ENCODE measurements around the gene CCDC12.

Gene CCDC12

DNA sequence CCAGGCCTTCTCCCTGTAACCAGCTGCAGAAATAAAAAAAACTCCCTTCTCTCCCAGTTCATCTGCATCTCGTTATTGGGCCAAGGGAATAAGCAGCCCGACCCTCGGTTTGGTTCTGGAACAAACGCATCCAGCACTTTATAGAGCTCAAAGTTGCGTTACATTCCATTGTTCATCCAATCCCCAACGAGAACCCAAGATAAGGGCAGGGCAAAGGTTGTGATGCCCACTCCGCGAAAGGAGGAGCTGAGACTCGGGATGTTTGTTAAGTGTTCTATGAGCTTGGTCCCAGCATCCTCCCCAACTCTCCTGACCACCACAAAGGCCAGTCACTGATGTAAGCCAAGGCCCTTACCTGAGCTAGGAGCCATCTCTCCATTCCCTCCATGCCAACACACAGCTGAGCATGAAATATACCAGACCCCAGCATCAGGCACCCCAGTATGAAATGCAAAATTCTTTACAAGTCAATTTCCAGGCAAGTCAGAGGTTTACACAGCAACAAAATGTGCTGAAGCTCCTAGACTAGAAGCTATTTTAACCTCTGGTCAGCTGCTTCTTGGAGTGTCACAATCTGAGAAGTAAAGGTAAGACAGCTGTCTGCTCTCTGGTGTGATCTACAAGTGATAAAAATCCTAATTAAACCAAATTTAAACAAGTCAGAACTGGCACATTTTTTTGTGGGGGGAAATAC, 17.9 kb downstream of the CCDC12 start:
- Histone ChIP-seq H3K4me1 (ENCODE audit: control insufficient read depth, insufficient read depth, low read length, poor library complexity, severe bottlenecking) (peaks cover 57% of the 10 kb centered on the region), H3K27ac (ENCODE audit: insufficient read depth, low read length, poor library complexity, severe bottlenecking) (peak overlapping the region; percentile 5), H3K4me3 (ENCODE audit: insufficient read depth, low read depth, low read length, poor library complexity, severe bottlenecking) (no peak overlapping the region), H3K9me3 (ENCODE audit: control insufficient read depth, low read length) (no peaks in the 10 kb centered on the region), H3K36me3 (ENCODE audit: control insufficient read depth, insufficient read depth, low read length) (no peaks in the 10 kb centered on the region), H3K27me3 (replicated peaks; ENCODE audit: control insufficient read depth, insufficient read depth, low read length, poor library complexity, severe bottlenecking) (no peaks in the 10 kb centered on the region)
- no peak for DNase-seq

DNA sequence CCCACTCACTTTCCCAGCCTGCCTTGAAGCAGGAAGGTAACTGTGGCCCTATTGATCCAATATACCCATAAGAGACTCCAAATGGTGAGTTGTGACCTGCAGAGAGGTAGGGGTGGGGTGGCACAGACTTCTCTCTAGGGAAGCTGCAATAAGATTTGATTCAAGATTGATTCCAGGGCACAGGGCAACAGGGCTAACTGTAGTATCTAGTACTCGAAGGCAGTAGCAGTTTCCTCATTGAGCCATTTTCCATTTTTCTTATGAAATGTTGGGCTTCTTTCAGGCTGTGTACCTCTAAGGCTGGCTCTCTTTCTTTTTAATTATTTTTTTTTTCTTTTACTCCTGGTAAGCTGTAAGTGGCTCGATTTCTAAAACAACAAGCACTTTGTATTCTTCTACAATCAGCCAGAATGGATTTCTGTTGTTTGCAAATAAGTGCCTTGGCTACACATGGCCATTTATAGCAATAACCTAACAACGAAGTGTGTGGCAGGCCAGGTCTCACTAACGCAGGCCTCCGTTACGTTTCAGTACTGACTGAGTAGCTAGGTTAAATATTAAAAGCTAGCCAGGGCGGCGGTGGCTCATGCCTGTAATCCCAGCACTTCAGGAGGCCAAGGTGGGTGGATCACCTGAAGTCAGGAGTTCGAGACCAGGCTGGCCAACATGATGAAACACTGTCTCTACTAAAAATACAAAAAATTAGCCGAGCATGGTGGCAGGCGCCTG, 19.3 kb downstream of the CCDC12 start:
- H3K4me1 ChIP-seq (ENCODE audit: control insufficient read depth, insufficient read depth, low read length, poor library complexity, severe bottlenecking) = peaks cover 71% of the 10 kb centered on the region
- no peak overlapping the region for H3K27ac ChIP-seq (ENCODE audit: insufficient read depth, low read length, poor library complexity, severe bottlenecking)
- no peaks in the 10 kb centered on the region for H3K36me3 ChIP-seq (ENCODE audit: control insufficient read depth, insufficient read depth, low read length)
- DNase-seq = no peak
- H3K27me3 ChIP-seq (replicated peaks; ENCODE audit: control insufficient read depth, insufficient read depth, low read length, poor library complexity, severe bottlenecking) = no peaks in the 10 kb centered on the region
- H3K9me3 ChIP-seq (ENCODE audit: control insufficient read depth, low read length) = no peaks in the 10 kb centered on the region
- H3K4me3 ChIP-seq (ENCODE audit: insufficient read depth, low read depth, low read length, poor library complexity, severe bottlenecking) = no peak overlapping the region

DNA sequence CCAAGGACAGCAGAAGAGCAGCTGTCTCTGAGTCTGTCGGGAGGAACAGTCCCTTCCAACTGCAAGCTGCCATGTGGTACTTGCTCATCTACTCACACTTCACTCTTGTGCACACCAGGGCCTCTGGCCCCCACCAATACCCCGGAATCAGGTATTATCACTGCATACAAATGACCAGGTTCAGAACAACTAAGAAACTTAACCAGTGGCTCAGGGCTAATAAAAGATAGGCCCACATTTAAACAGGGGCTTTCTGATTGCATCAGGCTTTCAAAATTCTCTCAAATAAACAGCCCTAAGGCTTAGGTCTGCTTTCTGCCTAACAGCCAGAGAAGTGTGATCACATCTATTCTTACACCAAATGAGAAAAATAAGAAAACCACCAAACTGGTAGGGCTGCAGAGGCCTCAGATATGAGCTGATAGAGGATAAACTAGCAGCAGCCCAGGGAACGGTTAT, 20.7 kb downstream of the CCDC12 start:
- DNase-seq = no peak

GRCh38 chr3:46955157-46955556, 21.4 kb downstream of the CCDC12 start:
- no peak for DNase-seq
- Histone ChIP-seq H3K27me3 (replicated peaks; ENCODE audit: control insufficient read depth, insufficient read depth, low read length, poor library complexity, severe bottlenecking) (no peaks in the 10 kb centered on the region), H3K4me1 (ENCODE audit: control insufficient read depth, insufficient read depth, low read length, poor library complexity, severe bottlenecking) (peaks cover 76% of the 10 kb centered on the region), H3K27ac (ENCODE audit: insufficient read depth, low read length, poor library complexity, severe bottlenecking) (no peak overlapping the region), H3K9me3 (ENCODE audit: control insufficient read depth, low read length) (no peaks in the 10 kb centered on the region), H3K4me3 (ENCODE audit: insufficient read depth, low read depth, low read length, poor library complexity, severe bottlenecking) (no peak overlapping the region), H3K36me3 (ENCODE audit: control insufficient read depth, insufficient read depth, low read length) (no peaks in the 10 kb centered on the region)

More for the DNA sequence above, 20.7 kb downstream of the CCDC12 start:
- no peak overlapping the region for H3K27ac ChIP-seq (ENCODE audit: insufficient read depth, low read length, poor library complexity, severe bottlenecking)
- no peaks in the 10 kb centered on the region for H3K27me3 ChIP-seq (replicated peaks; ENCODE audit: control insufficient read depth, insufficient read depth, low read length, poor library complexity, severe bottlenecking)
- H3K4me1 ChIP-seq (ENCODE audit: control insufficient read depth, insufficient read depth, low read length, poor library complexity, severe bottlenecking) = peaks cover 75% of the 10 kb centered on the region
- H3K9me3 ChIP-seq (ENCODE audit: control insufficient read depth, low read length) = no peaks in the 10 kb centered on the region
- H3K4me3 ChIP-seq (ENCODE audit: insufficient read depth, low read depth, low read length, poor library complexity, severe bottlenecking) = no peak overlapping the region
- no peaks in the 10 kb centered on the region for H3K36me3 ChIP-seq (ENCODE audit: control insufficient read depth, insufficient read depth, low read length)

- peak overlapping the region; percentile 20 for H3K4me3 ChIP-seq (ENCODE audit: insufficient read depth, low read depth, low read length, poor library complexity, severe bottlenecking)
- peaks cover 75% of the 10 kb centered on the region for H3K4me1 ChIP-seq (ENCODE audit: control insufficient read depth, insufficient read depth, low read length, poor library complexity, severe bottlenecking)
- peak overlapping the region; percentile 56 for H3K27ac ChIP-seq (ENCODE audit: insufficient read depth, low read length, poor library complexity, severe bottlenecking)
- H3K27me3 ChIP-seq (replicated peaks; ENCODE audit: control insufficient read depth, insufficient read depth, low read length, poor library complexity, severe bottlenecking) = no peaks in the 10 kb centered on the region
- DNase-seq = no peak
- no peaks in the 10 kb centered on the region for H3K9me3 ChIP-seq (ENCODE audit: control insufficient read depth, low read length)
- no peaks in the 10 kb centered on the region for H3K36me3 ChIP-seq (ENCODE audit: control insufficient read depth, insufficient read depth, low read length)
Observed at GRCh38 chr3:46954178-46954577, 22.4 kb downstream of the CCDC12 start.

DNA sequence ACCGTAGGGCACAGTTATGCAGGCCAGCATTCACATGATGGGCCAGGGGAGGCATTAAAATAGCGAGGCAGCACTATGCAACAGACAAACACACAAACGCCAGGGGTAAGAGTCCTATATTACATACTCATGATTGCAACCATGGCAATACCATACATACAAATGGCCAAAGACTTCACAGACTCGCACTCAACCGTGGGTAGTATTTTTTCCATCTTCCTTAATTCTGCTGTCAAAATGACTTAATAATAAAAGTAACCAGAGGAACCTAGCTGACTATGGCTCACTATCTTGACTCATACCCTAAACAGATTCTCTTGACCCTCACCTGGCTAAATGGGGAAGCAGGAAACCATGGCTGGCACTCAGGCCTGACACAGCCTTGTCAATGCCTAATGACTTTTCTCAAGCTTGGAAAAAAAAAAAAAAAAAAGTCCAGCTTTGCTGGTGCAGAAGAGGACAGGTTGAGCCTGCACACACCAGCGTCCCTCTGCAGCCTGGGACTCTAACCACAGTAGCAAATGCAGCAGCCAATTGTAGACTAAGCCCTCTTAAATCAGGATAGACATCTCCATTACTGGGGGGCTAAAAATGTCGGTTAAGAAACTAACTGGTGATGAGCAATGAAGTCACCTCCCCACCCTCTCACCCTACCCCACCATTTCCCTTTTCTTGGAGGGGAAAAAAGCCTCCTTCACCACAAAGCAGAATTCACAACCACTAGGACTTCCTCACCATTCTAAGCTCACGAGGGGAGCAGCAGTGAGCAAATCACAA, 23.1 kb downstream of the CCDC12 start:
- Histone ChIP-seq H3K27me3 (replicated peaks; ENCODE audit: control insufficient read depth, insufficient read depth, low read length, poor library complexity, severe bottlenecking) (no peaks in the 10 kb centered on the region), H3K27ac (ENCODE audit: insufficient read depth, low read length, poor library complexity, severe bottlenecking) (peak overlapping the region; percentile 56), H3K9me3 (ENCODE audit: control insufficient read depth, low read length) (no peaks in the 10 kb centered on the region), H3K4me1 (ENCODE audit: control insufficient read depth, insufficient read depth, low read length, poor library complexity, severe bottlenecking) (peaks cover 75% of the 10 kb centered on the region), H3K4me3 (ENCODE audit: insufficient read depth, low read depth, low read length, poor library complexity, severe bottlenecking) (peak overlapping the region; percentile 20), H3K36me3 (ENCODE audit: control insufficient read depth, insufficient read depth, low read length) (no peaks in the 10 kb centered on the region)
- peak in 1 of 3 donors; percentile 10 for DNase-seq

DNA sequence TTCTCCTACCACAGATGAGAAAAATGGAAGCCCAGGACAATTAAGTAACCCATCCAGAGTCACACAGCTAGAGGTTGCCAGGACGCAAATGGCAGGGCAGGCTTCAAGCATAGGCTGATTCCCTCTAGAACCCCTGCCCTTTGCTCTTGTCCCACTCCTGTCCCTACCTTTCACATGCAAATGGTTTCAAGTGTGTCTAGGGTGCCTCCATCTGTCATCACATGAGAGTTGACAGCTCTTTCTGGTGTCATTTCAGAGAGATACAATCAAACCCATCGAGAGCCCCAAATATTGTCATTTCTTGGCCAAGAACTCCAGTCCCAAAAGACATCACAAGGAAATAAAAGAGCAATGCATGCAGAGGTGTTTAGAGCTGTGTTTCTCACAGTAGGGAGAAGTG, 23.7 kb downstream of the CCDC12 start:
- Histone ChIP-seq H3K4me3 (ENCODE audit: insufficient read depth, low read depth, low read length, poor library complexity, severe bottlenecking) (no peak overlapping the region), H3K9me3 (ENCODE audit: control insufficient read depth, low read length) (no peaks in the 10 kb centered on the region), H3K36me3 (ENCODE audit: control insufficient read depth, insufficient read depth, low read length) (no peaks in the 10 kb centered on the region), H3K4me1 (ENCODE audit: control insufficient read depth, insufficient read depth, low read length, poor library complexity, severe bottlenecking) (peaks cover 79% of the 10 kb centered on the region), H3K27ac (ENCODE audit: insufficient read depth, low read length, poor library complexity, severe bottlenecking) (peak overlapping the region; percentile 56), H3K27me3 (replicated peaks; ENCODE audit: control insufficient read depth, insufficient read depth, low read length, poor library complexity, severe bottlenecking) (no peaks in the 10 kb centered on the region)
- no peak for DNase-seq

DNA sequence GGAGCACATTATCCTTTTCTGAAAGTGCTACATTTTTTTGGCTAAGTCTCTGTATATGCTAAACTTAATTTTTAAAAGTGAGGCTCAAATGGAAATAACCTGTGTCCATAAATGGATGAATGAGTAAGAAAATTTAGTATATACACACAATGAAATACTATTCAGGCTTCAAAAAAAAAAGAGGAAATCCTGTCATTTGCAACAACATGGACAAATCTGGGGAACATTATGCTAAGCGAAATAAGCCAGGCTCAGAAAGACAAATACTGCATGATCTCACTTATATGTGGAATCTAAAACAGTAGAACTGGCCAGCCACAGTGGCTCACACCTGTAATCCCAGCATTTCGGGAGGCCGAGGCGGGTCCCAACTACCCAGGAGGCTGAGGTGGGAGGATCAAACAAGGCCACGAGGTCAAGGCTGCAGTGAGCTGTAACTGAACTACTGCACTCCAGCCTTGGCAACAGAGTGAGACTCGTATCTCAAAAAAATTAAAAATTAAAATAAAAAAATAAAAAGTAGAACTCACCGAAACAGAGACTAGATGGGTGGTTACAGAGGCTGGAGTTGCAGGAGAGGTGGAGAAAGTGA, 25.8 kb downstream of the CCDC12 start:
- Histone ChIP-seq H3K4me1 (ENCODE audit: control insufficient read depth, insufficient read depth, low read length, poor library complexity, severe bottlenecking) (peaks cover 91% of the 10 kb centered on the region), H3K4me3 (ENCODE audit: insufficient read depth, low read depth, low read length, poor library complexity, severe bottlenecking) (no peak overlapping the region), H3K27ac (ENCODE audit: insufficient read depth, low read length, poor library complexity, severe bottlenecking) (peak overlapping the region; percentile 10), H3K36me3 (ENCODE audit: control insufficient read depth, insufficient read depth, low read length) (no peaks in the 10 kb centered on the region), H3K27me3 (replicated peaks; ENCODE audit: control insufficient read depth, insufficient read depth, low read length, poor library complexity, severe bottlenecking) (no peaks in the 10 kb centered on the region), H3K9me3 (ENCODE audit: control insufficient read depth, low read length) (no peaks in the 10 kb centered on the region)
- DNase-seq = no peak

GRCh38 chr3:46950177-46950576, 26.4 kb downstream of the CCDC12 start:
- no peaks in the 10 kb centered on the region for H3K9me3 ChIP-seq (ENCODE audit: control insufficient read depth, low read length)
- peaks cover 88% of the 10 kb centered on the region for H3K4me1 ChIP-seq (ENCODE audit: control insufficient read depth, insufficient read depth, low read length, poor library complexity, severe bottlenecking)
- H3K27me3 ChIP-seq (replicated peaks; ENCODE audit: control insufficient read depth, insufficient read depth, low read length, poor library complexity, severe bottlenecking) = no peaks in the 10 kb centered on the region
- H3K27ac ChIP-seq (ENCODE audit: insufficient read depth, low read length, poor library complexity, severe bottlenecking) = no peak overlapping the region
- no peak for DNase-seq
- no peak overlapping the region for H3K4me3 ChIP-seq (ENCODE audit: insufficient read depth, low read depth, low read length, poor library complexity, severe bottlenecking)
- H3K36me3 ChIP-seq (ENCODE audit: control insufficient read depth, insufficient read depth, low read length) = no peaks in the 10 kb centered on the region

Data from effector memory CD4-positive, alpha-beta T cell (primary cell).